Activated CD4-positive, CD25-positive, alpha-beta regulatory T cell treated with anti-CD3 and anti-CD28 coated beads, Interleukin-2, amount 50 U/mL, for 24 hours (primary cell): ENCODE measurements around the gene HNRNPR.
"Not testable (repeated sequence)": the region's sequence is repeated elsewhere in the genome, so short reads cannot be mapped to it uniquely, and the experiment has no call there.

Source experiments
- ATAC-seq, 2 donors: fragments of 150-1000 bp; cut with Tn5 transposase; one replicate each; pipeline ENCODE4 v1.10.0; 2021; ENCODE audit warnings: mild to moderate bottlenecking in 1 of 2, moderate library complexity in 1 of 2

The HNRNPR gene

GRCh38 chr1:23344111-23344986 lies at the start of gene HNRNPR:
HNRNPR (minus strand) TSS chr1:23344284; CDS start chr1:23341008, 3,276 bp downstream.
- ATAC-seq, result peak; percentile 96 to 97

- no peak for ATAC-seq
These were observed 49.6 kb upstream of the HNRNPR start for GRCh38 chr1:23393706-23394105.

GRCh38 chr1:23392125-23392855 lies 48.2 kb upstream of the HNRNPR start:
- no peak for ATAC-seq

GRCh38 chr1:23389837-23390321 lies 45.8 kb upstream of the HNRNPR start:
- ATAC-seq, result no peak

GRCh38 chr1:23387494-23387893 lies 43.4 kb upstream of the HNRNPR start:
- no peak for ATAC-seq

GRCh38 chr1:23385119-23385621 lies 41.1 kb upstream of the HNRNPR start:
- ATAC-seq, result no peak

GRCh38 chr1:23384312-23385058 lies 40.4 kb upstream of the HNRNPR start:
- ATAC-seq, result no peak

GRCh38 chr1:23383577-23384311 lies 39.7 kb upstream of the HNRNPR start:
- no peak for ATAC-seq

GRCh38 chr1:23381233-23381885 lies 37.3 kb upstream of the HNRNPR start:
- ATAC-seq, result no peak

- no peak for ATAC-seq
These were observed 36.6 kb upstream of the HNRNPR start for GRCh38 chr1:23380719-23381118.

- not testable (repeated sequence) for ATAC-seq
These were observed 36.2 kb upstream of the HNRNPR start for GRCh38 chr1:23380236-23380635.

- no peak for ATAC-seq
These were observed 33.1 kb upstream of the HNRNPR start for GRCh38 chr1:23376890-23377811.

GRCh38 chr1:23374079-23374735 lies 30.1 kb upstream of the HNRNPR start:
- ATAC-seq, result not testable (repeated sequence)

- ATAC-seq, result no peak
These were observed 28.1 kb upstream of the HNRNPR start for GRCh38 chr1:23371987-23372880.

- ATAC-seq, result no peak
These were observed 26.9 kb upstream of the HNRNPR start for GRCh38 chr1:23370709-23371584.

- ATAC-seq, result no peak
These were observed 26.2 kb upstream of the HNRNPR start for GRCh38 chr1:23370330-23370708.

GRCh38 chr1:23369335-23370013 lies 25.4 kb upstream of the HNRNPR start, which contains the start of gene ZNF436:
ZNF436 (minus strand) TSS chr1:23369836; CDS start chr1:23368005, 1,831 bp downstream.
- ATAC-seq, result no peak
